PFSK-1 (cell line): ENCODE measurements around the gene SAMD10.

Source experiments
- POLR2AphosphoS5 ChIP-seq: IDR thresholded peaks from 2 replicates; pipeline ENCODE4 v1.6.1; 2012; ENCODE audit warnings: low read depth, mild to moderate bottlenecking, control low read depth, low read length, moderate library complexity
- REST ChIP-seq, 2 experiments: IDR thresholded peaks; 2 replicates each; pipeline versions ENCODE4 v1.6.1 to v1.8.0; 2011 to 2012; ENCODE audit warnings: low read depth in 2 of 2, low read length in 2 of 2, control low read depth in 1 of 2, inconsistent platforms in 1 of 2, mild to moderate bottlenecking in 1 of 2, moderate library complexity in 1 of 2; ENCODE audit not compliant: insufficient read depth in 1 of 2
- TAF1 ChIP-seq: IDR thresholded peaks from 2 replicates; pipeline ENCODE4 v1.6.1; 2012; ENCODE audit warnings: low read length, control low read depth, borderline replicate concordance; ENCODE audit not compliant: insufficient read depth

GRCh38 chr20:64003960-64004725 is 24.7 kb upstream of the SAMD10 start:
- no peak for TF ChIP-seq POLR2AphosphoS5
- TF ChIP-seq REST (IDR thresholded peaks at IDR 0.05; ENCODE audit: insufficient read depth in 1 of 2, low read depth in 2 of 2, low read length in 2 of 2), result no peak
- no peak for TF ChIP-seq TAF1
